Neural cell (in vitro differentiated cells): ENCODE measurements around the gene CEBPA.

Experiments
- CTCF ChIP-seq: fragments of 450-650 bp; IDR thresholded peaks from 2 replicates; pipeline ENCODE4 v1.5.1; 2014; ENCODE audit warnings: antibody characterized with exemption, mild to moderate bottlenecking, moderate library complexity; ENCODE audit not compliant: poor library complexity, severe bottlenecking
- POLR2AphosphoS5 ChIP-seq: IDR thresholded peaks from 2 replicates; pipeline ENCODE4 v1.6.1; 2012

GRCh38 chr19:33325920-33326319, 23.6 kb upstream of the CEBPA start:
- TF ChIP-seq CTCF: no peak
- no peak for TF ChIP-seq POLR2AphosphoS5
